Bone marrow (tissue), 2 donors: ENCODE results near the gene MYH7B.

Experiments used
- DNase-seq, 2 donors: peaks; one replicate each; lab custom pipeline; 2025; lab: John Stamatoyannopoulos, UW

Gene MYH7B

DNA sequence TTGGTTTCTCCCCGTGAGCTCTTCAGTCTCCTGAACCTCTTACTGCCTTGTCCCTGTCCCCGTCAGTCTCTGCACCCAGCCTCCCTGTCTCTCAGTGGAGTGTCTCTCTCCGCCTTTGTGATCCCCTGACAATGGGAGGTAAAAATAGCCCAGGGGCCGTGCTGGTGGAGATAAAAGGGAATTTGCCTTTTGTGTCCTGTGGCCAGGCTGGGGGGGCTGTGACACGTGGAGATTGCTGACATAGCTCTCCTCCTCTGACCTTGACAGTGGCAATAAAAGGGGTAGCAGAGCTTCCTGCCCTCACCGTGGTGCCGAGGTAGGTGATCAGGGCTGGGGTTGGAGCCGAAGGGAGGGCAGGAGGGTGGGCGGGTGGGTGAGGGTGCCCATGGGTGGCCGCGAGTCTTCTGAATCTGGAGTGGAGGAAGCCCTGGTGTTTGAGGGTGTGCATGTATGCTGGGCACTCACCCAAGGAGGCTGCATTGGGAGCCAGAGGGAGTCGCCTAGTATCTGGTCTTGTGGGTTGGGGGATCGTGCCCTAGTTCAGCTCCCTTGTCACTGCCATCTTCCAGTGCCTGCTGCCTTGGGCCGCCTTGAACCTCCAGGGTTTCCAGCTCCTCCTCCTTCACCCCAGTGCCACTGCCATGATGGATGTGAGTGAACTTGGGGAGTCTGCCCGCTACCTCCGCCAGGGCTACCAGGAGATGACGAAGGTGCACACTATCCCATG, 21.9 kb downstream of the MYH7B start:
- DNase-seq: no peak

DNA sequence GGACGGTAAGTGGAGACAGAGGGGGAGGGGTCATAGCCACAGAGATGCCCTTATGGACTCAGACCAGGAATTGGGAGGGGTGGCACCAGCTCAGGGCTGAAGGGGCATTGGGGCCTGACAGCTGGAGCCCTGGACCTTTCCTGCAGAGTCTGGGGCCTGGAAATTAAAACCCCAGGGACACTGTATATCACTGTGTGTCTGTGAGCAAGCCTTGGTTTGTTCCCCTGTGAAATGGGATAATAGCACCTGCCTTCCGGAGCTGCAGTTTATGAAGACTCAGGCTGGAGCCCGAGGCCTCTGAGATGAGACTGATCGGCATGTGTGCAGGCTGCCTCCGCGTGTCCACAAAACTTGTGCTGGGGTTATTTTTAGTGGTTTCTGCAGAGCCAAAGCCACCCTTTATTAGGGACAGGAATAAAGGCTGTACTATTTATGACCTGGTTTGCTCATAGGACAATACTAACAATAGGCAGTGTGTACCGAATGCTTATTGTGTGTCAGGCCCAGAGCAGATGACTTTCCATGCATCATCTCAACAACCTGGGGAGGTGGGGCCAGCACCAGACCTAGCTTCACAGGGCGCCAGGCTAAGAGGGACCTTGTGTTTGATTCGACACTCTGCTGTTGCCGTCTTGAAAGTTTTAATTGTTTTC, 22.6 kb downstream of the MYH7B start:
- DNase-seq: no peak

DNA sequence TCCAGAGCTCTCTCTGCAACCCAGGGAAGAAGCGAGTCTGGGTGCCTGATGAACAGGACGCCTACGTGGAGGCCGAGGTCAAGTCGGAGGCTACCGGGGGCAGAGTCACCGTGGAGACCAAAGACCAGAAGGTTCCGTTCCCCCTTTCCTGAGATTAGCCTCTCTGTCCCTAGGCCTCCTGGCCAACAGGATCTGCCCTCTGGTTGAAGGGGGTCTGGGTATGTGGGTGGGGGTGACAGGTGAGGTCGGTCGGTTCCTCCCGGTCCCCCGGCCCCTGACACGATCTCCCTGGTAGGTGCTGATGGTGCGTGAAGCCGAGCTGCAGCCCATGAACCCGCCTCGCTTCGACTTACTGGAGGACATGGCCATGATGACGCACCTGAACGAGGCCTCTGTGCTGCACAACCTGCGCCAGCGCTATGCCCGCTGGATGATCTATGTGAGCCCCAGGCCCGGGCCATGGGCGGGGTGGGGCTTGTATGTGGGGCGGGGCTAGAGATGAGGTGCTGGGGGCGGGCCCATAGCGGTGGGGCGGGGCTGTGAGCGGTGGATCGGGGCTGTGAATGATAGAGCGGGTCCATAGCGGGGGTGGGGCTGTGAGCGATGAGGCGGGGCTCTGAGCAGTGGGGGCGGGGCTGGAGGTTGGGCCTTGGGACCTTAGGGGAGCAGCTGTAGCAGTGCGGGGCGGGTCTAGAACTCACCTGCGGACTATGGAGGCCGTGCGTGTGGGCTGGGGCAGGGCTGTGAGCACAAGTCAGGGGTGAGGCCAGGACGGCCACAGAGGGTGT, 23.9 kb downstream of the MYH7B start:
- no peak for DNase-seq

GRCh38 chr20:34980543-34981233, 25.0 kb downstream of the MYH7B start:
- no peak for DNase-seq

DNA sequence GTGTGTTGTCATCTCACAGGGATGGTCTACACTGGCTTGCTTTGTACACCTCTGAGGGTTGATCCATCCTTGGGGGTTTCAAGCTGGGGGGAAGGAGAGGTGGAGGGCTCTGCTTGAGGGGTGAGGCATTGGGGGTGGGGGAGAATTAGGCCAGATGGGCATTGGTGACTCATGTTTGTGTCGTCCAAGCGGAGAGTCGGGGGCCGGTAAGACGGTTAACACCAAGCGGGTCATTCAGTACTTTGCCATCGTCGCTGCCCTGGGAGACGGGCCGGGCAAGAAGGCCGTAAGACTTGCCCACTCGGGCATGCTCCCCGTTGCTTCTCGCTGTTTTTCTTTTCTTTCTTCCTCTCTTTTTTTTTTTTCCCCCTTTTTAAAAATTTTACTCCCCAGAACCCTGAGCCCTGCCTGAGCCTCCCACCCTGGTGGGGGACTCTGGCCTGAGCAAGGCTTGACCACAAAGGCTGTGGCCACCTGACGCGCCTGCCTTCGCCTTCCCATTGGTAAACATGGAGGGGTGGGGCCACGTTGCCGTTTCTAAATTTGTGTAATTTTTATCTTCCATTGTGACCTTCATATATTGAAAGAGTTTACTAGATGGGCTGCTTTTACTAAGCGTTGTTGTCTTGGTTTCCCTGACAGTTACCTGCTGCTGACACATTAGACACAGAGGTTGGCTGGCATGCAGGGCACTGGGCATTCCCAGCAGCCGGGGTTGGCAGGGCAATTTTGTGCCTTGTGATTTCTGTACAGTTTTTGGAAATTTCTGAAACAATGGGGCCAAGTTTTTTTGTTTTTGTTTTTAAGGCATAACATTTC, 26.8 kb downstream of the MYH7B start:
- no peak for DNase-seq

DNA sequence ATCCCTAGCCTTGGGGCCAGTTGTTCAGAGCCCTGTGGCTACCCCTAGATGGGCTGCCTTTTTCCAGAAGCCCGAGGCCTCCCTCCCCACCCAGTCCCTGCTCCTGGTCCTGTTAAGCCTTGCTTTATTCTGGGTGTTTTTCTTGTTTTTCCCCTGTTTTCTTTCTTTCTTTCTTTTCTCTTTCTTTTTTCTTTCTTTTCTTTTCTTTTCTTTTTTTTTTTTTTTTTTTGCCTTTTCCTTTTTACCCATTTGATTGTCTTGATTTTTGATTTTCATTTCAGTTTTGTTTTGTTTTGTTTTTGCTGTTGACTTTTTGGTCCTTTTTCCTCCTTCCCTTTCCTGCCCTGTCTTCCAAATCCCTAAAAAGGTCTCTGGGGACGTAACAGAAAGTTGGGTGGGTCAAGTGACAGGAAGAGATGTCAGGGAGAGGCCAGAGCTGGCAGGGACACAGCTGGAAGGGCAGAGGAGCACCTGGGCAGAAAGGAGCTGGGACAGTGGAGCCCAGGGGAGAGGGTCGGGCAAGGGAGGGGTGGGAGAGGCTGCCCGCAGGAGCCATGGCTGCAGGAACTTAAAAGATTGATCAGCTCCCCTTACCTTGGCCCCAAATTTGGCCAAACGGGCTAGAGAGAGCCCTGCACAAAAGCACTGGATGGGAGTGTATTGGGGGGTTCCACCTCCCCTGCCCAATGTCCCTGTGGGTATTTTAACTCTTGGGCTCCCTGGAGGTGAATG, 27.6 kb downstream of the MYH7B start:
- DNase-seq: no peak

DNA sequence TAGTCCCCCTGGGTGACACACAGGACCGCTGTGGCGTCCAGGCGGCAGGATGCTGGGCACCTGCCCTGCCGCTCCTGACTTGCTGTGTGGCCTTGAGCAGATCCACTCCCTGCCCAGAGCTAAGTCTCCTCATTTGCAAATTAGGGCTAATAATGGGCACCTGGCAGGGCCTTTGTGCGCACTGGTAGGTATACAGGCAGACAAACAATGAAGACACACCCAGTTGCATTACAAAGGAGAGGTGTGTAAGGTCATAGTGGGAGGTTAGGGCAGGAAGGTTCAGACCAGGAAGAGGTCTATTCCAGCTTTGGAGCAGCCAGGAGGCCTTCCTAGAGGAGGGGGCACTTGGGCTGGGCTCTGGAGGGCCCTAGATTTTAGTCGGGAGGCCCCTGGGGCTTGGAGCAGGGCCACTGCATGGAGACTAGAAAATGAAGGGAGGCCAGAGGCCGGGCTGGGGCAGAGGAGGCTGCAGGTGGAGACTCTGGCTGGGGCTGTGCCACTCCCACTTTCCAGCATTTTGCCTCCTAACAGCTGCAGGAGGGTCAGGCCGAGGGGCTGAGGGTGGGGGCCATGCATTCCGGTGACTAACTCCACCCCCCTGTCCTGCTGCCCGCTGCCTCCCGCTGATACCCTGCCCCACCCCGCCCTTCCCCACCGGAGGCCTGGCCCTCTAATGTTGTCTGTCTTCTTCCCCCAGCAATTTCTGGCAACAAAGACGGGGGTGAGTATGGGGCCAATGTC, 28.5 kb downstream of the MYH7B start:
- no peak for DNase-seq

DNA sequence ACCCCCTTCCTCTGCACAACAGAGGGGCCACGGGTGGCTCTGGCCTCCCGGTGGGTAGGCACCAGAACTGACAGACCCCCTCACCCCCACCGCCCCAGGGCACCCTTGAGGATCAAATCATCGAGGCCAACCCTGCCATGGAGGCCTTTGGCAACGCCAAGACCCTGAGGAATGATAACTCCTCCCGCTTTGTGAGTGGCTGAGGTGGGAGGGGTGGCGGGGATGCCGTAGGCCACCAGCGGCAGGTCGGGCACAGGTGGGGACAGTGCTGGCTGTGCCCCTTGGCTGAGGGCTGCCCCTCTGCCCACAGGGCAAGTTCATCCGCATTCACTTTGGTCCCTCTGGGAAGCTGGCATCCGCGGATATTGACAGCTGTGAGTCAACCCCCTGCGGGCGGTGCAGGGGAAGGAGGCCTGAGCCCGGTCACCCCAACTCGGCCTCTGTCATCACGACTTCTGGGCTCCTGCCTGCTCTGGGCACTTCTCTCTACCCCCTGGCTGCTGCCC, 29.1 kb downstream of the MYH7B start:
- DNase-seq: no peak

DNA sequence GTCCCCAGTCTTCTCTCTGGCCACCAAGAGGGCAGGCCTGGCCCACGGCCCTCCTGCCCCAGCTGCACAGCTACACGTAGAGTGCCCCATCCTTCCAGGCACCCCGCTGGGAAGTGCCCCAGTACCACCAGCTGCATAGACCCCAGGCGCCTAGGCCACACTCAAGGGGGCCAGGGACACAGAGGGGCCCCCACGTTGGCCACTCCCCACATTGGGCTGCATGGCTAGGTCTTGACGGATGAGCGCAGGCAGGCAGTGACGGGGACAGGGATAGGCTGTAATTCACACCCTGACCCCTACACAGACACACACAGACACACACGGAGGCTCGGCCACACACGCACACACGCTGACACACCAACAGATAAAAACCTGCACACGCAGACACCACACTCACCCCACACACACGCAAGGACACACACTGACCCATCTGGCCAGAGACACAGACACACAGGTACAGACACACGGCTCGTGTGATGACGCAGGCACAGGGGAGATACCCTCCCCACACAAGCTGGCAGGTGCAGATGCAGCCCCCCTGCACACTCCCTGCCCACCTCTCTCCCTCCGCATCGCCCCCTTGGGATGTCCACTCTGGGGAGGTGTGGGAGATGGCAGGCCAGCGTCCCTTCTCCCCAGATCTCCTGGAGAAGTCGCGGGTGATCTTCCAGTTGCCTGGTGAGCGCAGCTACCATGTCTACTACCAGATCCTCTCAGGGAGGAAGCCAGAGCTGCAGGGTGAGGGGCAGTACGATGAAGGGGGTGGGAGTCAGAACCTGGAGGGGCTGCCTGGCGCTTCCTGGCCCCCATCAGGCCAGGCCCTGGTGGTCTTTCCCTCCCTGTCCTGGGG, 30.0 kb downstream of the MYH7B start:
- DNase-seq: no peak

- no peak for DNase-seq
These were observed 30.9 kb downstream of the MYH7B start for GRCh38 chr20:34986311-34987287.

GRCh38 chr20:34987288-34988190, 31.9 kb downstream of the MYH7B start:
- DNase-seq: no peak

DNA sequence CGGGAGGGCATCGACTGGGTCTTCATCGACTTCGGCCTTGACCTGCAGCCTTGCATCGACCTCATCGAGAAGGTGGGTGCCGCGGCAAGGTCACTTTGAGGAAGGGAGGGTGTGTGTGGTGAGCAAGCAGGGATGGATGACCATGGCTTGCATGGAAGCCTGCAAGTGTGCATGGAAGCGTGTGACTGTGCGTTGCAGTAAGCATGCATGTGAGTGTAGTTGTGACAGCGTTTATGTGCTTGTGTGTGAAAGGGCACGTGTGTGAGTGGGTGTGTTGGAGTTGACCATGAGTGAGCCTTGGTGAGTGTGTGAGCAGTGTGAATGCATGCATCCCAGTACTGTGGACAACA, 32.5 kb downstream of the MYH7B start:
- no peak for DNase-seq

- DNase-seq: no peak
These were observed 33.5 kb downstream of the MYH7B start for GRCh38 chr20:34989118-34989517.

DNA sequence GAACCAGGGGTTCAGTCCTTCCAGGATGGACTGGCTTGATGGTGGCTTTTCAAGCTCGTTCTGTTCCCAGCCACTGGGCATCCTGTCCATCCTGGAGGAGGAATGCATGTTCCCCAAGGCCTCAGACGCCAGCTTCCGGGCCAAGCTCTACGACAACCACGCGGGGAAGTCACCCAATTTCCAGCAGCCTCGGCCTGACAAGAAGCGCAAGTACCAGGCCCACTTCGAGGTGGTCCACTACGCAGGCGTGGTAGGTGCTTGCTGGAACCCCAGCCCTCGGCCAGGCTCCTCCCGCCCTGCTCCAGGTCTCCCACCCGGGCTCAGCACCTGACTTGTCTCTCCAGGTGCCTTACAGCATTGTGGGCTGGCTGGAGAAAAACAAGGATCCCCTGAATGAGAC, 34.0 kb downstream of the MYH7B start:
- no peak for DNase-seq

DNA sequence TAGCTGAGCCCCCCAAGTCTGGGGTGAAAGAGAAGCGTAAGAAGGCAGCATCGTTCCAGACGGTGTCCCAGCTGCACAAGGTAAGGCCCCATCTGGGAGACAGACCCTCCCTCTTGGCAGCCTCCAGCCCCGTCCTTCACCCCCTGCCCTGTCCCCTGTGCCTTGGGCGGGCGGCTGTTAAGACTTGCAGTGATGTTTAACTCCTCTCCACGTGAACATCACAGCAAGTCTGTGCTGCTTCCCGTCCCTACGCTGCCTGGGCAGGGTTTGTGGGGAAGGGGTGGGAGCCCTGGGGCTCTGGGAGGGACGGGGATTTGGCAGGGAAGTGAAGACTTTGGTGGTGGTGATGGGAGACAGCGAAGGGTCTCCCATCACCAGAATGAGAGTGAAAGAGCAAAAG, 34.6 kb downstream of the MYH7B start:
- no peak for DNase-seq

GRCh38 chr20:34990661-34991214, 35.1 kb downstream of the MYH7B start:
- no peak for DNase-seq
